Ecto neural progenitor cell (in vitro differentiated cells): ENCODE measurements around the gene VAMP8.

ENCODE experiments used
- DNase-seq: peaks from one replicate; pipeline ENCODE4 v3.0.0-alpha.2; 2018; ENCODE audit warnings: low spot score

The VAMP8 gene

DNA sequence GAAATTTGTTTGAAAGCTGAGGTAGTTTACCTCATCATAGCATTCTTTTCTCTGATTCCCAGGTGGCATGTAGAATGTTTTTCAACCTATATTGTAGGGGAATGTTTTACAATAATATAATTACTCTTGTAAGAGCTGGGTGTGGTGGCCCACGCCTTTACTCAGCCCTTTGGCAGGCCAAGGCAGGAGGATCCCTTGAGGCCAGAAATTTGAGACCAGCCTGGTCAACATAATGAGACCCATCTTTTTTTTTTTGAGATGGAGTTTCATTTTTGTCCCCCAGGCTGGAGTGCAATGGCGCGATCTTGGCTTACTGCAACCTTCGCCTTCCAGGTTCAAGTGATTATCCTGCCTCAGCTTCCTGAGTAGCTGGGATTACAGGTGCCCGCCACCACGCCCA, 42.2 kb downstream of the VAMP8 start:
- DNase-seq, result no peak

- no peak for DNase-seq
These were observed 44.0 kb downstream of the VAMP8 start for GRCh38 chr2:85621338-85621737.

- DNase-seq, result no peak
These were observed 46.6 kb downstream of the VAMP8 start for GRCh38 chr2:85623991-85624390.

DNA sequence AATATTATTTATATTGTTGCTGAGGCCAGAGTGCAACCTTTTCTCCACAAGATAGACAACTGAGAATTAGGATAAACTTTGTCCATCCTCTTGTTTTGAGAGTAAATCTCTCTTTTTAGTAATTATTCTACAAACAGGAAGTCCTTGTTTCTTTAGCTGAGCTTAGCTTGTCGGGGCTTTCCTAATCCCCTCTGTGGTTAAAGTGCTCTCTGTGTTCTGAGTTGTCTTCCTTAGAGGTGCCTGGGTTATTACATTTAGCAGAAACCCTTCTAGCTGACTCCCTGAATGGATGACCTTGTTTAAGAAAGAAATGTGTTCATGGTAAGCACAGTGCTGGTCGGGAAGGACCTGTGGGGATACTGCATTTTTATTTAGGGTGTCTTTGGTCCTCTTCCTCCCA, 51.3 kb downstream of the VAMP8 start:
- DNase-seq, result no peak

DNA sequence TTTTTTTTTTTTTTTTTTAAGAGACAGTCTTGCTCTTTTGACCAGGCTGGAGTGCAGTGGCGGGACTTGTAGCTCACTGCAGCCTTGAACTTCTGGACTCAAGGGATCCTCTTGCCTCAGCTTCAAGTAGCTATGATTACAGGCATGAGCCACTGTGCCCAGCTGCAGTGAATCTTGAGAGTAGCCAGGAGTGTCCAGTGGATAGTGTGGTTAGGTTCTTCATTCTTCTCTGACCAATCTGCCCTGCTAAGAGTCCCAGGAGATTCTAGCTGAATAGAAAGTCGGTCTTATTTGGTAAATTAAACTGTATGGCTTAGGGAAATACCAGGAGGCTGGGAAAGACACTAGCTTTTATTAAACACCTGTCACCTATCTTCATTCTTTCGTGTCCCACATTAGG, 53.9 kb downstream of the VAMP8 start:
- DNase-seq, result no peak
